Inflammatory macrophage treated with lipopolysaccharide for 4 hours (primary cell): Measurements from ENCODE around the gene TBR1.

Source experiments
- DNase-seq: peaks from one replicate; pipeline ENCODE4 v3.0.0-alpha.2; 2020

Gene TBR1

DNA sequence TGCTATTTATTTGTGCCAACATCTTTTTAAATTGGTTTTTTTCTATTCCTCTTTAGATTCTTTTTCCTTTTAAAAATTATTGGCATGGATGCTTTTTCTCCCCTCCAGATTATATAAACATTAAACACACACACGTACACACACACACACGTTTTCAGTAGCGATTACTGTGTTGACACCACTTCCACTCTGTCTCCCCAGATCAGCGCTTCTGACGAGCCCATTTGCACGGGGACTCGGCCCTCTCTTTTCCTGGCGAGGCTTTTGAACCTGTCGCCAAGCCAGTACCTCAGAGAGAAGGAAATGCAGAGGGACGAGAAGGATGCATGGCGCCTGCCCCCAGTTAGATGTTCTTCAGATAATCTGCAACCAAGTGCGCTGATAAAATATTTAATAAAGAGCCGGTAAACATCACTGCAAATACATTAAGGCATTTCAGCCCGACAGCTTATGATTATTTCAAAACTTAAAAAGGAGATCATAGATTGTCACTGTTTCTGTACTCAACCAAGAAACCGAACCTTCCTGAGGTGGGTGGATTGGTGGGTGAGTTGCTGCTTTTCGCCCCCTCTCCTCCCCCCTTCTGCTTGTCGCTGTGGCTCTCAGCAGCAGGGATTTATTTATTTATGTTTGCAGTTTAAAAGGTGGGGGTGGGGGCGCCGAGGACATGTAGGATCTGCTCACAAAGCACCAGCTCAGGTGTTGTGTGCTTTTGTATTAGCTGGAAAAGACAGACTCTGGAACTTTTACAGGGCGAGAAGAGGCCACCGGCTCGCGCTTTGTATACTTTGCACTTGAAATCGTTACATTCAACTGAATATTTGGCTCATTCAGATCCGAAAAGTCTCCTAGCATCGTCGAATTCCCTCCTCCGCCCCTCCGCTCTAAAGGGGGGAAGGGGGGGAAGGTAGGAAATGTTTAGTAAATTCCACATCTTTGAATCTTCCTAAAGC is 787 bp upstream of the TBR1 start:
- no peak for DNase-seq

DNA sequence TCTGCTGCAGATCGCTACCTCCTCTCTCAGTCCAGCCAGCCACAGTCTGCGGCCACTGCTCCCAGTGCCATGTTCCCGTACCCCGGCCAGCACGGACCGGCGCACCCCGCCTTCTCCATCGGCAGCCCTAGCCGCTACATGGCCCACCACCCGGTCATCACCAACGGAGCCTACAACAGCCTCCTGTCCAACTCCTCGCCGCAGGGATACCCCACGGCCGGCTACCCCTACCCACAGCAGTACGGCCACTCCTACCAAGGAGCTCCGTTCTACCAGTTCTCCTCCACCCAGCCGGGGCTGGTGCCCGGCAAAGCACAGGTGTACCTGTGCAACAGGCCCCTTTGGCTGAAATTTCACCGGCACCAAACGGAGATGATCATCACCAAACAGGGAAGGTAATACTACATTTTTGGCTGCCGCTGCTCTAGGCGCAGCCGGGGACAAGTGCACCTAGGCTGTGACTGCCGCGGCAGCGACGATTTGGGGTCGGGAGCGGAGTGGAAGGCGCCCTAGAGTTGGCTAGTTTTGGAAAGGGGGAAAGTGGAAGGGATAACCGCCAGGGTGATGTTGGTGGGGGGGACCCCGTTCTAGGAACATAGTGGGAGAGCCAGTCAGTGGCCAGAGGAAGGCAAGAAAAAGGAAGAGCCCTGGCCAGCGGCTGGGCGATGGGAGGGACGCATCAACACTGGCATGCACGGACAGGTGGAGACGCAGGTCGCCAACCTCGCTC is 776 bp downstream of the TBR1 start:
- no peak for DNase-seq

DNA sequence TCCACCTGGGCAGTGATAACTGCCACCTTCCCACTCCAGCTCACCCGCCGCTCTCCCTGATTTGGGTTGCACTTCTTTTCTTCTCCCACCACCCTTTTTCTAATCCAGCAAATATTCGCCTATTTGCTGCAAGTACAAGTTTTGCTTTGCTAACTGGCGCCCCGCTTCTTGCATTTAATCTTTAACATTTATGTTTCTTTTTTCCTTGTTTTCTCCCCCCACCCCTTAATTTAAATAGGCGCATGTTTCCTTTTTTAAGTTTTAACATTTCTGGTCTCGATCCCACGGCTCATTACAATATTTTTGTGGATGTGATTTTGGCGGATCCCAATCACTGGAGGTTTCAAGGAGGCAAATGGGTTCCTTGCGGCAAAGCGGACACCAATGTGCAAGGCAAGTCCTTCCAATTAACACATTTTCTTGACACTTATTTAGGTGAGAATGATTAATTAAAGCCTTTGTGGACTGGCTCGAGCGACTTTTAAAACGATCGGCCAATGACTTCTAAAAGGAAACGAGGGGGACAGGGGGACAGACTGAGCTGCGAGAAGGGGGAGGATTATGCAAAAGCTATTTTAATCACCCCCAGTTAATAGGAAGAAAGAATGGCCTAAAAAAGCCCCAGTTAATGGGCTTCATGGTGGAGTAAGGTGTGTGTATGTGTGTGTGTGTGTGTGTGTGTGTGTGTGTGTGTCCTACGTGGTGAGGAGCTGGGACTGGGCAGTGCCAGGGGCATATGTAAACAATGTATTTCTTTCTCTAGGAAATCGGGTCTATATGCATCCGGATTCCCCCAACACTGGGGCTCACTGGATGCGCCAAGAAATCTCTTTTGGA is 1.6 kb downstream of the TBR1 start:
- DNase-seq, result no peak

GRCh38 chr2:161418275-161418714 is 2.2 kb downstream of the TBR1 start:
- DNase-seq, result no peak

DNA sequence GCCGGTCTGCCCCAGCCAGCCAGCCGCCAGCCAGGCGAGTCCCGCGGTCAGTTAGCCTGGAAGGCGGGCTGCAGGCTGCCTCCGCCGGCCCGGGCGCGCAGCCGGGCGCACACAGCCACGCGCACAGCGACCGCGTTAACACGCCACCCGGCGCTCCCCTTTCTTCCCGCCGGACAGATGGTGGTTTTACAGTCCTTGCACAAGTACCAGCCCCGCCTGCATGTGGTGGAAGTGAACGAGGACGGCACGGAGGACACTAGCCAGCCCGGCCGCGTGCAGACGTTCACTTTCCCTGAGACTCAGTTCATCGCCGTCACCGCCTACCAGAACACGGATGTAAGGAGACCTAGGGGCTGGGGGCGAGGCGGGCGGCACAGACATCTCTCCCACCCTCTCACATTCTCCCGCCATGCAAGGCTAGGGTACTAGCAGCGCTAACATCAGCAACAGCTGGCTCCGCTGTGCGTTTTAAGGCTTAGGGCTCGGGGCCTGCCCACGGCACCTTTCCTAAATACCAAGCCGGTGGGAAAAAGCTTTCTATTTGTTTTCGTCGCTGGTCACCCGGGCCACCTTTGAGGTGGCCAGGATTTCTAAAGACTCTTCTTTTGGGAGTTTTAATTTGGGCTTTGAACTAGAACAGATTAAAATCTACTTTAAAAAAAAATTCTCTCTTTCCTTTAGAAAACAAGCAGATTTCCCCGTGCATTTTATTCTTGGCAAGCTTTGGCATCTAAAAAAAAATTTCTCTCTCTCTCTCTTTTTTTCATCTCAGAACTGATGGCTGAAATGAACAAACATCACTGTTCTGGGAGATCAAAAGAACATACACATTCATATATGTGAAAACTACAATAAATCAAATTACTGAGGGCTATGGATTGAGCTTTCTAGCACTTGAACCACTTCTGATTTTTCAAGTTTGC is 2.9 kb downstream of the TBR1 start:
- DNase-seq, result peak; percentile 18

- no peak for DNase-seq
These were observed 3.6 kb downstream of the TBR1 start for GRCh38 chr2:161419638-161420190.

DNA sequence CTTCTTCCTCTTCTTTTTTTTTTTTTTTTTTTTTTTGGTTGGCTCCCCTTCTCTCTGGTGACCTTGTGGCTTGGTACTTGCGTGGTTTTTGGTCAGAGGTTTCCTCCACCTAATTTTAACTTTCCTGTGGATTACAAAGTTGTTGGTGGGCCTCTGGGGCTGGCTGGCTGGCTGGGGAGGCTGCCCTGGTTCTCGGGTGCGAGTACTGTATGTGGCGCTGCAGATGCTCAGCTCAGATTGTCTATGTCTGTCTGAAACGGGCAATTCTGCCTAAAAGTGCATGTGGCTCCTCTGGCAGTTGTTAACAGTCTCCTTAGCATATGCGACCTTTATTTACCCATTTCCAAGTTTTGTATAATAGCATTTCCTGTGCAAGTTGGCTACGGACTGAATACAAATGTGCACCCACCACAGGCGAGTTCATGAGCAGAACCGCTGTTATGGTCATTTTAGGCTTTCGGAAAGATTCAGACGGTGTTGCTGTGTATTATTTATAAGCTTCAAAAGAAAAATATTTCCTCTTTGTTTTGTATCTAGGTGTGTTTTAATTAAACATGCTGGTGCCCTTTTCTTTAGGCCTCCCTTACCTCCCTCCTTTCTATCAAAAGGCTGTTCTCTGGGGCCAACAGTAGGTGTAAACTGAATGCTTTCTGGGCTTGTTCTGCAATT is 4.4 kb downstream of the TBR1 start:
- DNase-seq, result no peak

DNA sequence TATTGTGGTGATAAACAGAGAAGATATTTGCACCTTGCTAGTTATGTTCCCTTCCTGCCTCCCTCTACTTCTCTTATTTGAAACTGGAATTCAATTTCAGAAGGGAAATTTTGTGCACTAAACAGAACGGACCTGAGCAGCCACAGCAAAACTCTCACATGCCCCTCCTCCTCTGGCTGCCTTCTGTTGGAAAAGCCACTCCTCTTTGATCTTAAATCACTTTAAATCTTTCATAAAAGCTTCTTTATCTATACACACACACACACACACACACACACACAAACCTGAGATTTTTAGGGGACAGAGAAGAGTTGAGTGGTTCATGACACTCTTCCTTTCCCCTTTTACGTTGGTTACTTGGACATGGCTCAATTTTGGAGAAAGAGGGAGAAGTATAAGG is 5.6 kb downstream of the TBR1 start:
- no peak for DNase-seq

DNA sequence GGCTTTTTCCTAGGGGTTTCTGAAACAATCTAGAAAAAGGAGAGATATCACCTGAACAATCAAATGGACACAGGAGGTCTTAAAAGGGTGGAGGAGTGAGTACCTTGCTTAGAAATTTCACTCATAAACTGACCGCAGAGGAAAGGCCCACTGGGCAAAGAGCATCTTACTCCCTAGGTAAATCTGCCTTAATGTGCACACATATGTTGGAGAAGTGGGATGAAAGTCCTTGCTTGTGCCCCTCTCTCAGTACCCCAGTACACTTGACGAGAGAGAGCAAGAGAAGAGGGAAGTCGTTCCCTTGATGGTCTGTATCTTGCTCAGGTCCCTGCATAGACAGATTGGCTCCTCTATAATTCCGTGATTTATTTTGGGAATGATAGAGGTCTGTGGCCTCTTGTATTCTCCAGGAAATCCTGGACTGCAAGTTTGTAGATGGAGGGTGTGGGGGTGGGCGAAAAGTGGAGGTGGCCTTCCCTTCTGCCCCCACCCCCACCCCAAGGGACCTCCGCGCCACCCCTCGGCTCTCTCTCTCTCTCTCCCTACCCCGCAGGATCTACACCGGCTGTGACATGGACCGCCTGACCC is 6.8 kb downstream of the TBR1 start:
- no peak for DNase-seq

DNA sequence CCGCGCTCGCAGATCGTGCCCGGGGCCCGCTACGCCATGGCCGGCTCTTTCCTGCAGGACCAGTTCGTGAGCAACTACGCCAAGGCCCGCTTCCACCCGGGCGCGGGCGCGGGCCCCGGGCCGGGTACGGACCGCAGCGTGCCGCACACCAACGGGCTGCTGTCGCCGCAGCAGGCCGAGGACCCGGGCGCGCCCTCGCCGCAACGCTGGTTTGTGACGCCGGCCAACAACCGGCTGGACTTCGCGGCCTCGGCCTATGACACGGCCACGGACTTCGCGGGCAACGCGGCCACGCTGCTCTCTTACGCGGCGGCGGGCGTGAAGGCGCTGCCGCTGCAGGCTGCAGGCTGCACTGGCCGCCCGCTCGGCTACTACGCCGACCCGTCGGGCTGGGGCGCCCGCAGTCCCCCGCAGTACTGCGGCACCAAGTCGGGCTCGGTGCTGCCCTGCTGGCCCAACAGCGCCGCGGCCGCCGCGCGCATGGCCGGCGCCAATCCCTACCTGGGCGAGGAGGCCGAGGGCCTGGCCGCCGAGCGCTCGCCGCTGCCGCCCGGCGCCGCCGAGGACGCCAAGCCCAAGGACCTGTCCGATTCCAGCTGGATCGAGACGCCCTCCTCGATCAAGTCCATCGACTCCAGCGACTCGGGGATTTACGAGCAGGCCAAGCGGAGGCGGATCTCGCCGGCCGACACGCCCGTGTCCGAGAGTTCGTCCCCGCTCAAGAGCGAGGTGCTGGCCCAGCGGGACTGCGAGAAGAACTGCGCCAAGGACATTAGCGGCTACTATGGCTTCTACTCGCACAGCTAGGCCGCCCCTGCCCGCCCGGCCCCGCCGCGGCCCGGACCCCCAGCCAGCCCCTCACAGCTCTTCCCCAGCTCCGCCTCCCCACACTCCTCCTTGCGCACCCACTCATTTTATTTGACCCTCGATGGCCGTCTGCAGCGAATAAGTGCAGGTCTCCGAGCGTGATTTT is 7.6 kb downstream of the TBR1 start:
- peak; percentile 16 for DNase-seq

GRCh38 chr2:161424394-161424769 is 8.3 kb downstream of the TBR1 start:
- no peak for DNase-seq

- DNase-seq, result no peak
These were observed 9.0 kb downstream of the TBR1 start for GRCh38 chr2:161424891-161425727.

GRCh38 chr2:161425728-161426454 is 9.8 kb downstream of the TBR1 start:
- no peak for DNase-seq

DNA sequence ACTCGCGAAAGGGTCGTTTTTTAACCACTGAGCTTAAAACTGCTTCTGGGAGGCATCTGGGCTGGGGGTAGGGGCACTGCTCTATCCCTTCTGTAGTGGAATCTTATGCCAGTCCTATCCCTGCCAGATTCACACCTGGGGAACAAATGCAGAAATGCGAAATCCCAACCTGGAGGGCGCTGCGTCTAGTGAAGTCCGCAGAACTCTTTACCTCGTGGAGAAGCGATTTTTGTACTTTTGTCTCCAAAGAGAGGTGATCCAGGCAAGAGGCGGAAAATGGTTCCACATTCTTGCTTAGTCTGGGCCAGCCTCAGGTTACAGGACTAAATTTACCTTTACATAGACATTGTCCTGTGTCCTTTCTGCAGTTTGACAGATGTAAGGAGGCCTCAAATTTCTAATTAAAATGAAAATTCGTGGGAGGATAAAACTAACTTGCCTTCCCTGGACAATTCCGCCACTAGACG is 10.4 kb downstream of the TBR1 start:
- DNase-seq, result no peak

DNA sequence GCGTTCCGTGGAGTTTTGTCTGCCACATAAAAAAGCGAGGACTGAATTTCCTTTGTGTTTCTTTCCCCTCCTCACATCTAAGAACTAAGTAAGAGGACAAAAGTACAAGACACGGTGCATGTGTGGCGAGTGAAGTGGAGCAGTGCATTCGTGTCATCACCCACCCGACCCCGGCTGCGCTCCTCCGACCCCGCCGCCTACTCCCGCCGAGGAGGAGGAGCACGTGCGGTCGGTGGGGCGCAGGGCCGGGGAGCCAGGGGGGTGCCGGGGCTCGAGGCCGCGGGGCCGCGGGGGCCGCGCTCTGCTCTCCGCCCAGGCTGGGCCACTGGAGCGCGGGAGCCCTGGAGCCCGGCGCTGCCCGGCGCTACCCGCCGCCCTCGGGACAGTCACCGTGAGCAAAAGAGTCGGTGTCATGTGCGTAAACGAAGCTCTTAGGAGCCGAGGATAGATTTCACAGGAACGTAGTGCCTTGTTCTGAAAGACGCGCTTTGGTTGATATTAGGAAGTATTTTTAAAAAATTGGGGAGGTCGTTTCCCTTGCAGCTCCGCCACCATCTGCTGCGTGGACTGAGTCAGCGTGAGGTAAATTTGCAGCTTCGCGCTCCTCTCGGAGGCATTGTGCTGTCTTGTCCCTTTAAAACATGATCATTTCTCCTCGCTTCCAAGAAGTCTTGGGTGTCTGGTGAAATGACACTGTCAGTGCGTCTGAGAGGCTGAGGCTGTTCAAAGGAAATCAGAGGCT is 11.0 kb downstream of the TBR1 start:
- no peak for DNase-seq

DNA sequence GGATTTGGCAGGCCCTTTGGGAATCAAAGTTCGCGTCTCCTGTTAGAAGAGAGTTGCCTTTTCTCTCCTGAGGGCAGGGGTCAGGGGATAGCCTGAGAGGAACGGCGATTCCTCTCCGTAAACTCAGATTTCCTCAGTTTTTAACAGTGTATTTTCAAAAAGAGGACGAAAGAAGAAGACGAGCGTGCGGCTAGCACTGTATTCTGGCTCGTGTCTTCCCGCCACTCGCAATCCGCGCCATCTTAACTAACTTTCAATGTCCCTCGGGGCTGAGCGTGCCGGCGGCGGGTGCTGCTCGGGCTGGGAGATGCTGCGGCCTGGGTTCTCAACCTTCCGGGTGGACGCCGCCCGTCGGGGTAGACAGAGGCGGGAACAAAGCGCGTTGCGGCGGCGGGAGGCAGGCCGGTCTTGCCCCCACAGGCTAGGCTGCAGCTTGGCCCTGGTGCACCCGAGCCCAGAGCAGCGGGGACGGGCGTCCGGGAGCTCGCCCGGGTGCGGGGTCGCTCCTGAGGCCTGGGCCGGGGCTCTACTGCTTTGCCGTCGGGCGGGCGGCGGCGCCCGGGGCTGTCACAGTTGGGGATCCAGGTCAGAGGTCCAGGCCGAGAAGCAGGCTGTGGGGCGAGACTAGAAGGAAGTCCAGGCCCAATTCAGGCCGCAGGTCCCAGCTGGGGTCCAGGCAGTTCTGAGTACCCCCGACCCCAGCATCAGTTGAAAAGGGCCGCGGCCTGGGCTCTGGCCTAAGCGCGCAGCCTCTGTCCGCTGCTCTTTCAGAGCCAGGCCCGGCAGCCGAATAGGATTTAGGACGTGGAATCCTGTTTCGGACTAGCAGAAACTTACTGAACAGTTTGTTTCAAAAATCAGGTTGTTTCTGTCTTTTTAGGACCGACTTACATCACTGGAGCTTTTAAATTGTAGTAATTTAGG is 11.8 kb downstream of the TBR1 start:
- DNase-seq, result no peak
